ENCODE results near the gene TMEM245. TPM values are rescaled to one million over a fixed set of nuclear protein-coding genes. Genes with fewer than 3 reads are reported as not detected.
A peak's percentile ranks its signal among the peaks of the same experiment; 100 is the strongest.

TMEM245 gene
- 10 to 100 TPM; 67.4 to 79.3 TPM for total RNA-seq
- long read RNA-seq, full-length matches to known transcripts: 23 of 63 reads
- long read RNA-seq, partial matches to known transcripts: 18 of 63 reads
- long read RNA-seq, other reads (novel, unspliced or antisense): 22 of 63 reads

GRCh38 chr9:109119439-109120203 is at the start of gene TMEM245:
Gene TMEM245 (minus strand): TSS chr9:109119947. CDS start chr9:109119913, 34 bp downstream.
- peak; percentile 96 to 99 for ATAC-seq
- intact Hi-C loops (cut with DNase I): no loop called here

GRCh38 chr9:109168170-109168569 is 48.4 kb upstream of the TMEM245 start:
- no peak for DNase-seq
- ATAC-seq: no peak
- intact Hi-C loops (cut with DNase I): no loop called here

More at GRCh38 chr9:109119439-109120203, at the start of gene TMEM245:
- peak; percentile 97 for DNase-seq

DNA sequence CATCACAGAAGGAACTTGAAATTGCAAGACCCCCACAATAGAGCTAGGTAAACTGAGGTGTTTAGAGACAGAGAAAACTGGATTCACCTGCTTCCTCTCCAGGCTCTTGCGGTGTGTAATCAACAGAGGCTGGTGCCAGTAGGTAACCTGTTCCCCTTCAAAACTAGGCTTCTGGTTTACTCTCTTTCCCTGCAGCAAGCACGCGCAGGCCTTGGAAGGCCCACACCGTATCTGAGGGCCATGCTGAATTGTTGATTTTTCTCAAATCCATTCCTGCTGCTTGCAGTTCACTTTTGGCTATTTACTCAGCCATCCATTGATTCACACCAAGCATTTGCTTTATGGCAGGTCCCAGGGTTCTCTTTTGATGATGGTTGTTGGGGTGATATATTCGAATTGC is 48.0 kb upstream of the TMEM245 start:
- intact Hi-C loops (cut with DNase I): loop anchor here in 1 of 2 donors (2.0 kb wide), 1 partner anchor 71 kb away; no protein-coding TSS in a partner anchor
- no peak for ATAC-seq
- DNase-seq: no peak

DNA sequence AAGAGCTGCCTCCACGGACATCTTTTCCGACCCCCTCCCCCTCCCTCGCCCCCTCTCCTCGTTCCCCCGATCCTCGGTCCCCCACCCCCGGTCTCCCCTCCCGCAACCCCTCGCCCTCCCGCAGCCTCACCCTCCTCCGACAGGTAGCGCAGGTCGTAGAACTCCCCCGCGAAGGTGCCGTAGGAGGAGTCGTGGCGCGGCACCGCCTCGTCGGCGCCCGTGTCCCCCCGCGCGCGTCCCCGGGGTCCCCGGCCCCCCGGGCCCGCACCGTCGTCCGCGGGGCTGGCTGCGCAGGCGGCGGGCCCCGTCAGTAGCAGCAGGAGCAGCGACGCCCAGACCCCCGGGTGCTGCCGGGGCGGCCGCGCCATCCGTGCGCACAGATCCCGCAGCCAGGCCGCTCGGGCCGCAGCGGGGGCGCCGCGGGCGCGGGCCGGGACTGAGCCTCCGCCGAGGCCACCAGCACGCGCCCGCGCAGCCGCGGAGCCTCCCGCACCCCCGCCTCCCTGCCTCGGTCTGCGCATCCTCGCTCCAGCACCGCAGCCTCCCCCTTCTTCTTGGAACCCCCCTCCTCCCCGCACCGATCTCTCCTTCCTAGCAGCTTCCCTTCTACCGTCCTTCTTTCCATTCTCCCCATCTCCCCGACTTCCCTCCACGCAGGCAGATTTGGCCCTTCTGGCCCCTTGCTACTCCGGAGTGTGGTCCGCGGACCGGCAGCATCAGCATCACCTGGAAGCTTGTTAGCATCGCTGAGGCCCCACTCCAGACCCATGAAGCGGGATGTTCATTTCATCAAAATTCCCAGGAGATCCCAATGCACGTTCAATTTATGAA is 47.2 kb upstream of the TMEM245 start, which contains the start of gene FRRS1L:
Gene FRRS1L (minus strand): TSS at position 479 of the 831 bp plus-strand sequence. CDS start 111 bp downstream, at position 368.
- intact Hi-C loops (cut with DNase I): loop anchor here in 1 of 2 donors (2.0 kb wide), 1 partner anchor 70 kb away; no protein-coding TSS in a partner anchor
- no peak for DNase-seq
- ATAC-seq: peak; percentile 41 to 63

DNA sequence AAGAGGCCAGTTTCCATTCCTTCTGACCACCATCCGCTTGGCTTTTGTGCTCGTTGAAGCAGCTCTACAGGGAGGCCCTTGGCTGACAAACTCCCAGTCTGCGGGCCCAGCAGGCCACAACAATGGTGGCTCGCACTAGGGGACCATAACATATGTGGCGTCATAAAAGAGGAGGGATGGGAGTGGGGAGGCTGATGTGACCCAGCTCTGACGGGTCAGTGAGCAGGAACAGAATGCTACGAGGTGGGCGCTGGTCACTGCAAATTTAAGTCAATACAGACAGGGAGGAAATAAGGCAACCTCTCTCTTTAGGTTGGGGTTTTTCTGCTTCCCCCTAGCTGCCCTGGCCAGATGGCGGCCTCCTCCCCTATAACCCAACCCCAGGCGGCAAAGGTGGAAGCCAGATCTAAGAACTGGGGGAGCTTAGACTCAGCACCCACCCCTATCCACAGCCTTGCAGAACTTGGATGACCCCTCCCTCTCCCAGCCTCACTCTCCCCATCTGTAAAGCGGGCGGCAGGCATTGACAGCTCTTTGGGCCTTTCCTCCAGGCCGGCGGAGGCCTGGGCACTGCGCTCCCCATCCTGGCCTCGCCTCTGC is 46.5 kb upstream of the TMEM245 start:
- ATAC-seq (no peak), DNase-seq (no peak)
- intact Hi-C loops (cut with DNase I): loop anchor here in 1 of 2 donors (2.0 kb wide), 1 partner anchor 69 kb away; no protein-coding TSS in a partner anchor

DNA sequence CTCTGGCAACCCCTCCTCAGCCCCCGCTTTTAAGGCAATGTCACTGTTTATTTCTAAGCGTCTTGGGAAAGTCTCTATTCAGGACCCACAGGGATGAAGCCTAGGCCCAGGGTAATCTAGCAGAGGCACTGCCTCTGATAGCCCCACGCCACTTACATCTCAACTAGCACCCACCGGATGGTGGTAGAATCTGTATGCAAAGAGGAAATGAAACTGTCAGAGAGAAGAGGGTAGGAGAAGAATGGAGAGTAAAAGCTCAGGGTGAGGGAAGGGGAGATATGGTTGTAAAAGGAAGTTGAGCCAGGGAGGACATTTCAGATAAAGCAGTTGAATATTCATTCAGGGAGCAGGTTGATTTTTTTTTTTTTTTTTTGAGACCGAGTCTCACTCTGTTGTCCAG is 44.3 kb upstream of the TMEM245 start:
- intact Hi-C loops (cut with DNase I): no loop called here
- ATAC-seq (no peak), DNase-seq (no peak)

GRCh38 chr9:109163194-109163593 is 43.4 kb upstream of the TMEM245 start:
- ATAC-seq (no peak), DNase-seq (no peak)
- intact Hi-C loops (cut with DNase I): no loop called here

- DNase-seq (no peak), ATAC-seq (no peak)
- intact Hi-C loops (cut with DNase I): no loop called here
These were observed 42.9 kb upstream of the TMEM245 start for GRCh38 chr9:109162677-109163076.

DNA sequence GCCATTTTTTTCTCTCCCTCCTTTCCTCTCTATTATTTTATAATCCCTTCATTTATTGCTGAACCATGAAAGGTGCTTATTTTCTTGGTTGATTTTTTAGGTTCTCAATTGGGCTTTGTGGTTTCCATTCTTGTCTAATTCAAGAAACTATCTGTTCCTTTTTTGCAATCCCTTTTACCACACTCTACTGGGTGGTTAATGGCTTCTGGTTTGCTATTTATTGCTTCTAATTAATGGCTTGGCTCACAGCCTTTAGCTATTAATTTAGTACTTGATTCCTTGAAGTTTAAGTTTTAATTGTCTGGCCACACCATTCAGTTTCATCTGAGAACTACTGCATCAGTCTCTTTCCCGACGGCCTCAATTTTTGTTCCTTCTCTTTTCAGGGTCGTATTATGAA is 41.7 kb upstream of the TMEM245 start:
- DNase-seq (no peak), ATAC-seq (no peak)
- intact Hi-C loops (cut with DNase I): no loop called here

GRCh38 chr9:109159583-109159982 is 39.8 kb upstream of the TMEM245 start:
- intact Hi-C loops (cut with DNase I): no loop called here
- DNase-seq (no peak), ATAC-seq (no peak)

- DNase-seq (no peak), ATAC-seq (no peak)
- intact Hi-C loops (cut with DNase I): no loop called here
These were observed 38.9 kb upstream of the TMEM245 start for GRCh38 chr9:109158651-109159050.

DNA sequence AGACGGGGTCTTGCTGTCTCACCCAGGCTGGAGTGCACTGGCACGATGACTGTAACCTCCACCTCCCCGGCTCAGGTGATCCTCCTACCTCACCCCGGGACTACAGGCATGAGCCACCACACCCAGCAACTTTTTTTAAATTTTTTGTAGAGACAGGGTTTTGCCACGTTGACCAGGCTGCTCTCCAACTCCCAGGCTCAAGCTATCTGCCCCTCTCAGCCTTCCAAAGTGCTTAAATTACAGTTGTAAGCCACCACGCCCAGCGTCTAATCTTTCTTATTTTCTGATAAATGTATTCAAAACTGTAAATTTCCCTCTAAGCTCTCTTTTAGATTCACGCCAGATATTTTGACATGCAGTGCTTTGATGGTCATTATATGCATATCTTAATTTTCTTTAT is 37.0 kb upstream of the TMEM245 start:
- DNase-seq (no peak), ATAC-seq (no peak)
- intact Hi-C loops (cut with DNase I): no loop called here

- intact Hi-C loops (cut with DNase I): no loop called here
- DNase-seq (no peak), ATAC-seq (no peak)
These were observed 31.3 kb upstream of the TMEM245 start for GRCh38 chr9:109150925-109151545.

- intact Hi-C loops (cut with DNase I): no loop called here
- ATAC-seq: no peak
- DNase-seq: no peak
These were observed 30.0 kb upstream of the TMEM245 start for GRCh38 chr9:109149722-109150121.

DNA sequence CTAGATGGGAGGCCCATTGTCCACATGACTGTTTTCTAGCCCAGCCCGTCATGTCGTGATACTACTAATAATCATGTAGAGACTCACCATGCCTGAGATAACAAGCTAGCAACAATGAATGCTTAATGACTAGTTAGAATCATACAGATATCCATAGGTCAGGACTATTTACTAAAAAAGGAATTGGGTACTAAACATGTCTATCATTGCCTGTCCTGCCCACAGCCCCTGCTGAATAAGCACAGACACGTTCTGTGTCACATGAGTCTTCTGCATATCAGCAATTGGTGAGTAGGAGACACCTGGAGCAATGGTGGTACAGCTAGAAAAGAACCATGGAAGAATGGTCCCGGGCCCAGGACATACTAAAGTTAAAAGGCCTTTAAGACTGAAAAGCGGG is 29.3 kb upstream of the TMEM245 start:
- no peak for ATAC-seq
- DNase-seq: no peak
- intact Hi-C loops (cut with DNase I): no loop called here

DNA sequence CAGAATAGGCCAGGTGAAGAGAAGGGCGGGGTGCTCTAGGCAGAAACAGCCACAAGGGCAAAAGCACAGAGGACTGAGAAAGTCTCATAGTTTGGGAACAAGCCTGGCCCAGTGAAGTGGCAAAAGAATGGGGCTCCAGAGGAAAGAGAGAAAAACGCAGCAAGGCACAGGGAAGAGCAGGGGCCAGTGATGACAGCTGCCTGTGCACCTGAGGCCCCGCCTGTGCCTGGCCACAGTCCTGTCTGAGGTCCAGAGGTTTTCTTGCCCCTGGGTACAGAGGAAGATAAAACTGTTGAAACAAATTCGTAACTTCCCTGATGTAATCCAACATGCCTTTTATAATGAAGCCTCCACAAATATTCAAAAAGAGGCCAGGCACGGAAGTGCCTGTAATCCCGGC is 25.3 kb upstream of the TMEM245 start:
- DNase-seq (no peak), ATAC-seq (no peak)
- intact Hi-C loops (cut with DNase I): no loop called here

DNA sequence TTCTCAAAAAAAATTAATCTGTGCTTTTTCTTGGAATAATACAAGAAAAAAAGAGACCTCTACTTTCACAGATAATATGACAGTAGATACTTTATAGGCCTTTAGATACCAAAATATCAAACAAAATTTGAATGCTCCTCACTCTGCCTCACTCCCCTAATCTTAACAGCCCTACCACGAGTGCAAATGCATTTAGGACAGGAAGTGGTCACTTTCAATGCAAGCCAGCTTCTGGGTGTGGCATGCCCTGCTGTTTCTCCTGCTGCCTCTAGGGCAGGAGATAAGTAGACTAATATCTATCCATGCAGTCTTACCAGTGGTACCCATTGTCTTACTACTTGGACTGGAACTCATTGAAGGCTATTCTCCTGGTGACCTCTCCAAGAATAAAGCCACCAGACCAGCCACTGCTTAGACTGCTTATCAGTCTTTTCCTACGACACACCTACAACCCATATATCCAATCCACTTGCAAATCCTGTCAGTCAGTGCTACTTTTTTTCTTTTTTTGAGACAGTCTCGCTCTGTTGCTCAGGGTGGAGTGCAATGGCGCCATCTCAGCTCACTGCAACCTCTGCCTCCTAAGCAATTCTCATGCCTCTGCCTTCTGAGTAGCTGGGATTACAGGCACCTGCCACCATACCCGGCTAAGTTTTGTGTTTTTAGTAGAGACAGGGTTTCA is 24.3 kb upstream of the TMEM245 start:
- intact Hi-C loops (cut with DNase I): no loop called here
- DNase-seq: no peak

GRCh38 chr9:109141375-109141774 is 21.6 kb upstream of the TMEM245 start:
- no peak for DNase-seq
- intact Hi-C loops (cut with DNase I): no loop called here
- ATAC-seq: no peak

More for the DNA sequence above, 24.3 kb upstream of the TMEM245 start:
- ATAC-seq: no peak
